ENCODE measurements around the gene GGA2.
"Not testable (repeated sequence)": the region's sequence is repeated elsewhere in the genome, so short reads cannot be mapped to it uniquely, and the experiment has no call there.

GGA2 gene

DNA sequence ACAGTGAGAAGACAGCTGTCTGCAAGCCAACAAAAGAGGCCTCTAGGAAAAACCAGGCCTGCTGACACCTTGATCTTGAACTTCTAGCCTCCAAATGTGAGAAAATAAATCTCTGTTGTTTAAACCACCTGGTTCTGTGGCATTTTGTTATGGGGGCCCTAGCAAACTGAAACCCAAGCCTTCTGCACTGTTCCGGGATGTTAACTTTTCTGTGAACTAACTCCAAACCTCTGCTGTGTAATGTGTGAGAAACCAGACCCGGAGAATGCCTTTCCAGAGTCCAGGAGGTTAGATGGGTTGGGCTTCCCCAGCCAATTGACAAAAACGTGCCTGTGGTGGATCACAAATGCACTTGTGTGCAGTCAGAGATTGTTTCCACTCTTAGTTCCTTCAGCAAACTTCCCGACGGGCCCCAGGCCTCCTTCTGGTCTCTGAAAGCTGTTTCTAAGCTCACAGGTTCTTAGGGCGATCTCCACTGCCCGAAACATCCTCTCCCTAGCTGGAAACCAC, 13.6 kb upstream of the GGA2 start:
- DNase-seq (ENCODE audit: low spot score) = no peak

DNA sequence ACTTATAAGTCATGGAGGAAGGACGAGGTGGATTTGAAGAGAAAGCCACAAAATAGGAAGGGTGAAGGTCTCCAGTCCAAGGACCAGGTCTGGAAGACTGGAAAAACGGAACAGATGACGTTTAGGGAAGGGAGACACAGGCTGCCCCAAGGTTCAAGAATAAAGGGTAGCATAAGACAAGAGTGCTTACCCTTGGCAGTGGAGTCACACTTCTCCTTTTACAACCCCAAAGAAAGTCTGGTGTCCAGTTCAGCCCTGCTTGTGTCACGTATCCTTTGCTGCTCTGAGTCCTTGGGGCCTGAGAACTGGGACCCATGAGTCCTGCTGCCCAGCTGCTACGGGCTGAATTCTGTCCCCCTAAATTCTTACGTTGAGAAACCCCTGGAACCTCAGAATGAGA, 13.0 kb upstream of the GGA2 start:
- DNase-seq (ENCODE audit: low spot score) = no peak

DNA sequence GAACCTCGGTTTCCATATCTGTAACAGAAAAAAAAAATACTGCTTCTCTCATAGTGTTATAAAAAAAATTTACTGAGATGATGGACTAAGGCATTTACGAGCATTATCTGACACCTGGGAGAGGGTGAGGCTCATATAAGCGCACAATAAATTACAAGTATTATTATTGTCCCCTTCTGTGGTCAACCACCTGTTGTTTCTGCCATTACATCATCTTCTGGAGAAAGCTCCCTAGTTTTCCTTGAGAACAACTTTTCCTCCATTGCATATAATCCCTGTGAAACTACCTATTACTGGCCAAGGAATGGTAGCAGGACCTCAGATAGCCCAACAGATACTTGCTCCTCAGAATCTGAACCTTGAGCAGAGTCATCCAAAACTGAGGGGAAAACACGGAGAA, 11.7 kb upstream of the GGA2 start:
- DNase-seq (ENCODE audit: low spot score) = no peak

GRCh38 chr16:23521037-23521743, 10.9 kb upstream of the GGA2 start:
- DNase-seq (ENCODE audit: low spot score) = no peak

GRCh38 chr16:23520500-23520899, 10.2 kb upstream of the GGA2 start:
- no peak for DNase-seq (ENCODE audit: low spot score)

DNA sequence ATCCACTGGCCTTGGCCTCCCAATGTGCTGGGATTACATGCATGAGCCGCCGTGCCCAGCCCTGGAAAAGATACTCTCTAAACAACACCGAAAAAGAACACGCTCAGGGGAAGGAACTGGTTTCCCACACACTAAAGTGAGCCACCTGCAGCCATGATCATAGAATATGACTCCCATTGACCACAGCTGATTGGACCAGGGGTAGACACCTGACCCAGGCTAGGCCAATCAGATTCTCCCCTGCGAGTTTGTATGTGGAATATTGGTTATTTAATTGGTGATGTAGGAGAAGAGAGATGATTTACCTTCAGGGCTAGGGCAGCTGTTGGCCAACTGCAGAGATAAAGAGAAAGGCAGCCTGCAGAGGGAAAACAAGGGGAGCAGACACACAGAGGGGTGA, 9.0 kb upstream of the GGA2 start:
- DNase-seq (ENCODE audit: low spot score) = no peak

GRCh38 chr16:23518435-23518891, 8.2 kb upstream of the GGA2 start:
- DNase-seq (ENCODE audit: low spot score) = no peak

DNA sequence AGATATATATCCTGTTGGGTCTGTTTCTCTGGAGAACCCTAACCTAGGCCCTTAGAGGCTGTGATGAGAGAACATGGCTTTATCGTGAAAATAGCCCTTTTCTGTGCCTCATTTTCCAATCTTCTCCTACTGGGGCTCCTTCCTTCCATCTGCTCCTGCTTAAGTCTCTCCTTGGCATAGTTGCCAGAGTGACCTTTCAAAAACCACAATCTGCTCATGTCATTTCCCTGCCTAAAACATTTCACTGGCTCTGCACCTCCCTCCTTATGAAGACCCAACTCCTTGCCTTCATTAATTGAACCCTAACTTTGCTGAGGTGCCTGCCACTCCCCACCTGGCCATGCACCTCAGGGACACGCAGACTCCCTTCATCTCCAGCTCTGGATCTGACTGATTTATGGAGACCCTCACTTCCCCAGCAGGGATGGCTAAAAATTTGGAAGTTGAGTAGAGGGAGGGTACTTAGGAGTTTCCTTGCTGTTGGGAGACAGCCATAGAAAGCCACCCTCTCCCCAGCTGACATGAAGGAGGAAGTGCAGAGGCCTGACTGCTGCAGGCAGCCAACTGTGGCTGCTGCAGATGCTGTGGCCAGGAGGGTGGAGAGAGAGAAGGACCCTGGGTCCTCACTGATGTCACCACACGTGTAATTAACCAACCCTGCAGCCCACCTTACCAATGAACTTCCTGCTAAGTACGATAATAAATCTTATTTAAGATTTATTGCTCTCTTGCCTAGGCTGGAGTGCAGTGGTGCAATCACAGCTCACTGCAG, 6.3 kb upstream of the GGA2 start:
- DNase-seq (ENCODE audit: low spot score) = no peak

- no peak for DNase-seq (ENCODE audit: low spot score)
Measured at GRCh38 chr16:23515881-23516280, 5.6 kb upstream of the GGA2 start.

- peak; percentile 40 for DNase-seq (ENCODE audit: low spot score)
Measured at GRCh38 chr16:23514381-23515152, 4.3 kb upstream of the GGA2 start.

GRCh38 chr16:23512168-23512695, 1.9 kb upstream of the GGA2 start:
- no peak for DNase-seq (ENCODE audit: low spot score)

GRCh38 chr16:23511731-23512130, 1.4 kb upstream of the GGA2 start:
- DNase-seq (ENCODE audit: low spot score) = no peak

GRCh38 chr16:23510915-23511270, 599 bp upstream of the GGA2 start:
- not testable (repeated sequence) for DNase-seq (ENCODE audit: low spot score)

- peak; percentile 25 for DNase-seq (ENCODE audit: low spot score)
Measured at GRCh38 chr16:23509782-23510163, 521 bp downstream of the GGA2 start.

DNA sequence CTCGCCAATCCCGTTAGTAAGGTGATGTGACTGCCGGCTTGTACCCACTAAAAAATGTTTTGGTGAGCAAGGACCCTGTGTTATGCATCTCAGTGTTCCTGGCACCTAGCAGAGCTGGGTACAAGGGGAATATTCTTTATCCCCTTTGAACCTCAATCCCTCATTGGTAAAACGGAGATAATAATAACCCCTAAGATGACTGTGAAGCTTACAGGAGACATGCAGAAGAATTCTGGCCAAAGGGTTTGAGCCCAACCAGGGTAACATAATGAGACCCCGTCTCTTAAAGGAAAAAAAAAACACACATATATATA, 896 bp downstream of the GGA2 start:
- no peak for DNase-seq (ENCODE audit: low spot score)

DNA sequence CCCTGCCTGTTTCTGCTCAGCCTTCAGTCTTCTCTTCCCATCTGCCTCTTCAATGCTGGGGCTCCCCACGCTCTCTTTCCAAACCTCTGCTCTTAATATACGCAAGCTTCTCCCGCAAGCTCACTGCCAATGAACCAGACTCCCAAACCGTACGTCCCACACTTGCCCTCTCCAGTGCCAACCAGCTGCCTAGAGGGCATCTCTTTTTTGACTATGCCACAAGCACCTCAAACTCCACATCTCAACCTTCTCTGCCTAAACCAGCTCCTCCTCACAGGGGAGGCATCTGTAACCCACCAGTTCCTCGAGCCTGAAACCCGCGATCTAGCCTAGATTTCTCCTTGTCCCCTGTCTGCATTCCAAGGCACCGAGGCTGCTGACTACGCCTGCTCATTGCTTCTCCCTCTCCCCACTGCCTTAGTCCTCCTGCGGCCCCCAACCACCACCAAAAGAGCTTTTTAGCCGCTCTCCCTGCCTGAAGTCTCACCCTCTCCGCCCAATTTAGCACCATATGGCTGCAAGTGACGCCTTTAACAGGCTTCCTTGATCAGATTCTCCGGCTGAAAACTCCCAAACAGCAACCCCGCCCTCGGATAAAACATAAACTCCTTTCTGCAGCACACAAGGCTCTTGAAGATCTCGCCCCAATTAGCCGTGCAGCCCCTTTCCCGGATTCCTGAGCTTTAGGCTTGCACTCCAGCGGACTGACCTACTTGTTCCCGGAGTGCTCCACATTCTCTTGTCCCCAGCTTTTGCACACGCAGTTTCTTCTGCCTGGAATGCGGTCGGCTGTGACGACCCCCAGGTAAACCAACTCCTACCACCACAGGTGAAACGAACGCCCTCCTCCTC, 1.5 kb downstream of the GGA2 start:
- no peak for DNase-seq (ENCODE audit: low spot score)

DNA sequence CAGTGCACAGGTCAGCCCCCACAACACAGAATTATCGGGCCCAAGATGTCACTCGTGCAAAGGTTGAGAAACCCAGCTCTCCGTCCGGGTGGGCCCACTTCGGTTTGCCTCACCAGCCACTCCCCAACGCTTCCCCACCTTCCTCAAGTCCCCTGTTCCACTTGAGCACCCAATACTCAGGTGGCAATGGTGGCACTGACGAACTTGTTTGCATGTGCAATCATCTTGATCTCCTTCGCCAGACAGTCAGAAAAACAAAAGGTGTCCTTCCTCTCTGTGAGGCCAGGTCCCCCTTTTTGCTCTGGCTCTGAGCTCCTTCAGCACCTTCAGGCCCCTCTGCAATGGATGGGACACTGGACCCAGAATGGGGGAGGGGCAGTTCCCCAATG, 3.7 kb downstream of the GGA2 start:
- DNase-seq (ENCODE audit: low spot score) = no peak

DNA sequence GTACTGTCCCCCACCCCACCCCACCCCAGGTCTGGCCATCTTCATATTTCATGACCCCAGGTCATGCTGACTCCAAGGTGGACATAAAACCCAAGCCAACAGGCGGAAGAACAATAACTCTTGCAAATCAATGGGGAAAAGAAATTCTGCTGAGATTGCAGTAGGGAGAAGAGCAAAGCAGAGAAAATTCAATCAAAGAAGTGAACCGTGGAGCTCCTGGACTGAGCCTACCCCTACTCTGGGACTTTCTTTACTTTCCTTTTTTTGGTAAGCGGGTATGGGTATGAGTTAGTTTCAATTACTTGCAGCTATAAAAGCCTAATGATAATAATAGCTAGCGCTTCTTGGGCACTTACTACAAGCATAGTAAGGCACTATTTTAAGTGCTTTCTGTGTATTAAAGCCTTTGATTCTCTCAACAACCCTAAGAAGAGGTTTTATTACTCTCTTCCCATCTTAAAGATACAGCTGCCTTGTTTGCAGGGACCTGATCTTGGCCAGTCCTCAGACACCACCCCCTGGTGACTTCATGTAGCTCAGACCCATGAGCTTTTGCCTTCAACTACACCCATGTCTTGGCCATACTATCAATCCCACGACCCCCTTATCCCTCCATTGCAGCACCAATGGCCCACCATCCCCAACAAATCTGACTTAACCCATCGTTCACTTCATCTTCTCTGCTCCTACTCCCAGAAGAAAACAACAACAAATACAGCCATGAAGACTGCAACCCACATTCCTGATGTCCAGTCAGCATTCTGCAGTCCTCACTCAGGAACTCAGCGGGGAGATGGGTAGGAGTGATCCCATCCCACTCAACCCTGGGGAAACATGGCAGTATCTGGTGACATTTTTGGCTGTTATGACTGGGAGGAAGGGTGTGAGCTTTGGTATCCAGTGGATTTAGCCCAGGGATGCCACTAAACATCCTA, 4.4 kb downstream of the GGA2 start:
- DNase-seq (ENCODE audit: low spot score) = no peak

- DNase-seq (ENCODE audit: low spot score) = no peak
Measured at GRCh38 chr16:23505180-23505665, 5.1 kb downstream of the GGA2 start.

GRCh38 chr16:23504453-23505179, 5.7 kb downstream of the GGA2 start:
- peak; percentile 72 for DNase-seq (ENCODE audit: low spot score)
